PC-9 (cell line): ENCODE measurements around the gene FUT1.

ENCODE experiments used
- CTCF ChIP-seq: fragments of 200-600 bp; sonication (generic); conservative IDR thresholded peaks from 2 replicates; pipeline ENCODE4 v1.6.1; 2017; ENCODE audit warnings: mixed run types, antibody characterized with exemption, mild to moderate bottlenecking, moderate library complexity
- EZH2 ChIP-seq: fragments of 200-600 bp; sonication (generic); IDR thresholded peaks from 2 replicates; pipeline ENCODE4 v1.8.0; 2017; ENCODE audit warnings: antibody characterized with exemption, low read depth

GRCh38 chr19:48799358-48800300, 47.2 kb upstream of the FUT1 start:
- no peak for TF ChIP-seq CTCF
- TF ChIP-seq EZH2 = no peak
